GM23338 (cell line): ENCODE results near the gene CDX1.

ENCODE experiments used
- CTCF ChIP-seq, 2 experiments: fragments of 200-600 bp in 1 of 2; sonication (generic) in 1 of 2; conservative IDR thresholded peaks; 2 replicates each; pipeline versions ENCODE4 v1.5.1 to v1.6.1; 2016 to 2017; ENCODE audit warnings: antibody characterized with exemption in 2 of 2, low read depth in 2 of 2, mild to moderate bottlenecking in 2 of 2, moderate library complexity in 1 of 2
- JUNB ChIP-seq: IDR thresholded peaks from one replicate; pipeline ENCODE4 v1.6.1; 2016; ENCODE audit warnings: antibody characterized with exemption; ENCODE audit not compliant: unreplicated experiment

GRCh38 chr5:150137997-150138396 lies 28.6 kb upstream of the CDX1 start:
- TF ChIP-seq CTCF (conservative IDR thresholded peaks at IDR 0.05; ENCODE audit: low read depth in 2 of 2) (no peak), JUNB (no peak)
